Nephron progenitor cell (in vitro differentiated cells): ENCODE data around the gene SFN.

ENCODE experiments used
- DNase-seq: peaks from one replicate; pipeline ENCODE4 v3.0.0; 2021
- H3K27ac Mint-ChIP-seq: 2 replicates; pipeline ENCODE4 v1.8.0; 2021; ENCODE audit warnings: mild to moderate bottlenecking, moderate library complexity, mixed read lengths
- H3K27me3 Mint-ChIP-seq: 2 replicates; pipeline ENCODE4 v1.8.0; 2021; ENCODE audit warnings: mild to moderate bottlenecking, low read depth, mixed read lengths; ENCODE audit not compliant: poor library complexity
- H3K36me3 Mint-ChIP-seq: 2 replicates; pipeline ENCODE4 v1.8.0; 2021; ENCODE audit warnings: low read depth, mixed read lengths
- H3K4me1 Mint-ChIP-seq: 2 replicates; pipeline ENCODE4 v1.8.0; 2021; ENCODE audit warnings: mixed read lengths
- H3K4me3 Mint-ChIP-seq: 2 replicates; pipeline ENCODE4 v1.8.0; 2021; ENCODE audit warnings: mild to moderate bottlenecking, moderate library complexity, mixed read lengths
- H3K9me3 Mint-ChIP-seq: 2 replicates; pipeline ENCODE4 v1.8.0; 2021; ENCODE audit warnings: mild to moderate bottlenecking, moderate library complexity, mixed read lengths
- TF ChIP-seq, protein P1 (sequence below): fragments of 200-600 bp; sonication (generic); IDR thresholded peaks from 2 replicates; pipeline ENCODE4 v1.5.0; 2021; ENCODE audit warnings: antibody characterized with exemption

SFN gene

DNA sequence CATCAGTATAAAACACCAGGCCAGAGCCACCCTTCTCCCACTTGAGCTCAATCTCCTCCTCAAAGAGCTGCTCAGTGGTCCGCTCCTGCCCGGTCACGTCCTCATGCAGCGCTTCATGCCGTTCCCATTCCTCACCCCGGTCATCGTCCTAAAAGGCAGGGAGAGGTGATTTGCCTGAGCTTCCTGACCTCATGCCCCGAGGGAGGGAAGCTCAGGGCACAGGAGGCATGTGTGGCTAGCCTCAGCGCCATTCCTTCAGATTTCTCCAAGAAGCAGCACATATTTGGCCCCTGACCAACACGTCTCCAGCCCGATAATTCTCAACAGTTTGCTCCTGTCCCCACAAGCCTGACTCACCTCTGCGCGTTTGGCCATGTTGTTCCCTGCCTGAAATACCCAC is 31.3 kb downstream of the SFN start:
- Mint-ChIP-seq H3K4me1 (peaks cover 19% of the 10 kb centered on the region), H3K36me3 (peaks cover 46% of the 10 kb centered on the region), H3K4me3 (no peak overlapping the region), H3K27me3 (peaks cover 5% of the 10 kb centered on the region), H3K27ac (peak overlapping the region; percentile 39), H3K9me3 (no peaks in the 10 kb centered on the region)
- no peak for DNase-seq
- TF ChIP-seq, protein P1, sequence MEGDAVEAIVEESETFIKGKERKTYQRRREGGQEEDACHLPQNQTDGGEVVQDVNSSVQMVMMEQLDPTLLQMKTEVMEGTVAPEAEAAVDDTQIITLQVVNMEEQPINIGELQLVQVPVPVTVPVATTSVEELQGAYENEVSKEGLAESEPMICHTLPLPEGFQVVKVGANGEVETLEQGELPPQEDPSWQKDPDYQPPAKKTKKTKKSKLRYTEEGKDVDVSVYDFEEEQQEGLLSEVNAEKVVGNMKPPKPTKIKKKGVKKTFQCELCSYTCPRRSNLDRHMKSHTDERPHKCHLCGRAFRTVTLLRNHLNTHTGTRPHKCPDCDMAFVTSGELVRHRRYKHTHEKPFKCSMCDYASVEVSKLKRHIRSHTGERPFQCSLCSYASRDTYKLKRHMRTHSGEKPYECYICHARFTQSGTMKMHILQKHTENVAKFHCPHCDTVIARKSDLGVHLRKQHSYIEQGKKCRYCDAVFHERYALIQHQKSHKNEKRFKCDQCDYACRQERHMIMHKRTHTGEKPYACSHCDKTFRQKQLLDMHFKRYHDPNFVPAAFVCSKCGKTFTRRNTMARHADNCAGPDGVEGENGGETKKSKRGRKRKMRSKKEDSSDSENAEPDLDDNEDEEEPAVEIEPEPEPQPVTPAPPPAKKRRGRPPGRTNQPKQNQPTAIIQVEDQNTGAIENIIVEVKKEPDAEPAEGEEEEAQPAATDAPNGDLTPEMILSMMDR, result no peak

DNA sequence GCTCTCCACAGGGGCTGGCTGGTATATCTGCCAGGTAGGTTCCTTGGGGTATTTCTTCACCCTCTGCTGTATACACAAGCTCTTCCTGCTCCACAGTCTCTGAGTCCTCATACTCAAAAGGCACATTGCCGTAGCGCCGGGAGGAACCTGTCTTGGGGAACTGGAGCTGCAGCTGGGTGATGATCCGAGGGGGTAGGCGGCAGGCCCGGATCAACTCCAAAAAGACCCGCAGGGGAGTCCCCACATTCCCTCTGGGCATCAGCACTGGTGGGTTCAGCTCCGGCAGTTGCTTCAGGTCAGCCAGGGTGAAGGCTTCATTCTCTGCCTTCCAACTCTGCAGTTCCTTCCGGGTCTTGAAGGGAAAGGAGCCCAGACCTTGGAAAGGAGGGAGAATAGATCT is 34.4 kb downstream of the SFN start:
- Mint-ChIP-seq H3K27ac (no peak overlapping the region), H3K36me3 (peaks cover 40% of the 10 kb centered on the region), H3K9me3 (peaks cover 4% of the 10 kb centered on the region), H3K27me3 (peaks cover 13% of the 10 kb centered on the region), H3K4me3 (no peak overlapping the region), H3K4me1 (peaks cover 30% of the 10 kb centered on the region)
- TF ChIP-seq, protein P1, result no peak
- DNase-seq, result no peak

DNA sequence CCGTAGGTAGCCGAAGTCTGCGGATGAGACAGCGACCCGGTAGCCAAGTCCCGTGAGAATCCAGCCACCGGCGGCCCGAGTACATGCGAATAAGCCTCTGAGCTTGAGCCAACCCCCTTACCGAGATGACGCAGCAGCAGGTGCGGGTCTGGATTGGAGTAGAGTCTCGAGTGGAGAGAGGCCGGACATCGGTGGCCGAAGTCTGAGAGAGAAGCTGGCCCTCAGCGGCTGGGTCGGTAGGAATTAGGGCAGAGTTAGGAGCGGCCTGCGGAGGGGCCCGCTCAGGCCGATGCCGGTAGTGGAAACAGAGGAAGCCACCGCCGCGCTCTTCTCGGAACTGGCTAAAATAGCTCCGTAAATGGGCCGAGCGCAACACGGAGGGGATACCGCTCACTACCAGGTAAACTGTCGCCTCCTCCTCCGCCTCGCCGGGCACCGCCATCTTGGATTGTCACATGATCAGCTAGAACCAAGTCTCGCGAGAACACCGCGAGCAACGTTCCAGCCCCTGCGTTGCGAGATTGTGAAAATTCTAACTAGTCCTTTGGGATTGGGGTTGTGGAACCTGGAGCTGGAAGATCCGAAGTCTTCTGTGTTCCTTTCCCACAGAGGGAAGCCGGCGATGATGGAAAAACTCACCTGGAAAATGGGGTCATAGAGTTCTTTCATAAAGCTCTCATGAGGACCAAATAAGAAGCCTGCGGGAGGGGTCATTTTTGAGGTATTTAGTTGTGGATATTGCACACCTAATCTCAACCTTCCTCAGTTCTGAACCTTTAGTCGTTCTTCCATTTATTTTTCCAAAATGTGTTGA is 37.3 kb downstream of the SFN start, which contains the start of gene GPATCH3:
TSS of gene GPATCH3 (minus strand) at position 467 of the 814 bp plus-strand sequence. CDS start at position 442, 25 bp downstream.
- TF ChIP-seq, protein P1, result no peak
- Mint-ChIP-seq H3K36me3 (peaks cover 14% of the 10 kb centered on the region), H3K4me3 (peak within 1 kb of the TSS; percentile 99), H3K27ac (peak within 1 kb of the TSS; percentile 99), H3K4me1 (peaks cover 31% of the 10 kb centered on the region), H3K9me3 (peaks cover 4% of the 10 kb centered on the region), H3K27me3 (peaks cover 13% of the 10 kb centered on the region)
- DNase-seq, result peak; percentile 87

GRCh38 chr1:26900815-26901511 is 38.0 kb downstream of the SFN start:
- peaks cover 31% of the 10 kb centered on the region for H3K4me1 Mint-ChIP-seq
- TF ChIP-seq, protein P1, result no peak
- H3K4me3 Mint-ChIP-seq, result peak overlapping the region; percentile 99
- peaks cover 16% of the 10 kb centered on the region for H3K27me3 Mint-ChIP-seq
- H3K27ac Mint-ChIP-seq, result peak overlapping the region; percentile 99
- H3K9me3 Mint-ChIP-seq, result peaks cover 4% of the 10 kb centered on the region
- DNase-seq, result no peak
- peaks cover 12% of the 10 kb centered on the region for H3K36me3 Mint-ChIP-seq

GRCh38 chr1:26907071-26907917 is 44.3 kb downstream of the SFN start:
- H3K27me3 Mint-ChIP-seq, result peaks cover 45% of the 10 kb centered on the region
- no peak for DNase-seq
- H3K4me3 Mint-ChIP-seq, result no peak overlapping the region
- no peak overlapping the region for H3K27ac Mint-ChIP-seq
- no peaks in the 10 kb centered on the region for H3K36me3 Mint-ChIP-seq
- TF ChIP-seq, protein P1, result no peak
- peaks cover 2% of the 10 kb centered on the region for H3K4me1 Mint-ChIP-seq
- H3K9me3 Mint-ChIP-seq, result no peaks in the 10 kb centered on the region
